SW 1271 (cell line): ENCODE measurements around the gene KCNG2.

ENCODE experiments used
- DNase-seq, 2 experiments: peaks; one replicate each; lab custom pipeline; 2025; lab: John Stamatoyannopoulos, UW

The KCNG2 gene

DNA sequence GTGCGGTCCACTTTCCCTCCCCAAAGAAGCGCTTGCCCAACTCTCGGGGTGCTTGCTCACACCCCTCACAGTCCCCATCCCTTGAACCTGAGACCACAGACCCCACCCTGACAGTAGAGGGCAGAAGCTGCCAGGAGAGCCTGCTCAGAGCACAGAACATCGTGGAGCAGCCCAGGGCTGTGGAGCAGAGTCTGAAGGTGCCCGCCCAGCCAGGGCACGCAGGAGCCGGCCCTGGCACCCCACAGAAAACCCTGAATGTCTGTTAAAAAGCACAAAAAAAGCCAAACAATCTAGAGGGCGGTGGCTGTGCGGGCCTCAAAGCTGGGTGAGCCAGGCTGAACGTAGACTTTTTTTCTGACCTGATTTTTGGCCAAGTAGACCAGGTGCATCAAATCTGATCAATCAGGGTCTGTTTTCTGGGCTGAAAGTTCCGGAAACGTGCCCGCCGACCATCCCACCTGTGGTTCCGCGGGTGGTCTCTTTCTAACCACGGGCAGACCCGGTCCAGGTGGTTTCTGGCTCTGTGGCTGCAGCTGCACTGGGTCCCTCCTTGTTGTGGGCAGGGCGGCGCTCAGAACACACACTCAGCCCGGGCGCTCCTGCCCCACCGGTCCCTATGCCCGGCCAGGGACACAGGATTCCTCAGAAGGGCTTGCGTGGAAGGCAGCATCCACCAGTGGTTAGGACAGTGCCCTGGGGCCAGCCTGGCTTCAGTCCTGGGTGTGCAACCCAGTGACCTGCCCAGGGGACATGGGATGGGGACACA lies 87.4 kb downstream of the KCNG2 start:
- DNase-seq, result no peak

DNA sequence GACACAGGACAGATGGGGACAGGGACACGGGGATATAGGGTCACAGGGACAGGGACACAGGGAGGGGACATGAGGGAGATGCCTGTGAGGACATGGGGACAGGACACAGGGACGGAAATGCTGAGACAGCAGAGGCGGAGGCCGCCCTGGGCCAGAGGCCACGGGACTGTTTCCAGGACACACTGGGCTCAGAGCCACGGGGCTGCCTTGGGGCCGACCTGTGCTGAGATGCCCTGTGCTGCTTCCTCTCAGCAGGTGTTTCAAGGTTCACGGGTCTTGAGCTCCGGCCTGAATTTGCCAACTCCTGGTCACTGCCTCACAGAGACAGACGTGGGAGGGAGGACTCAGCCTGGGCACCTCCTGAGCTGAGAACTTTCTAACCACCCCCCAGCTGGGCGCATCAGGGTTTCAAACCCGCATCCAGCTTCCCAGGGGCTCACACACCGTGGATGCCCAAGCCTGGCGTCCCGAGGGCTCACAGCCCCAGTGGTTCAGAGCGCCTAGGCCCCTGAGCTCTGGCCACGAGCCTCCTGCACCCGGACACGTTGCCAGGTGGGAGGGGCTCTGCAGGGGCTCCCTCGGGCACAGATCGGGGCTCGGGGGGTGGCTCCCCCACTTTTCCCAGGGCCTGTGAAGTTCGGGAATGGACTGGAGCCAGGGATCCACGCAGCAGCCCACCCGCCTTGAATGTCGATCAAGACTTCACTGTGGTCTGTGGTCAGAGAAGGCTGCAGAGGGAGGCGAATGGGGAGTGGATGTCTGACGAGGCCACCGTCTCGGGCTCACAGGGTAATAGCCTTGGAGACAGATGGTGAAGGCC lies 89.7 kb downstream of the KCNG2 start:
- DNase-seq, result no peak

DNA sequence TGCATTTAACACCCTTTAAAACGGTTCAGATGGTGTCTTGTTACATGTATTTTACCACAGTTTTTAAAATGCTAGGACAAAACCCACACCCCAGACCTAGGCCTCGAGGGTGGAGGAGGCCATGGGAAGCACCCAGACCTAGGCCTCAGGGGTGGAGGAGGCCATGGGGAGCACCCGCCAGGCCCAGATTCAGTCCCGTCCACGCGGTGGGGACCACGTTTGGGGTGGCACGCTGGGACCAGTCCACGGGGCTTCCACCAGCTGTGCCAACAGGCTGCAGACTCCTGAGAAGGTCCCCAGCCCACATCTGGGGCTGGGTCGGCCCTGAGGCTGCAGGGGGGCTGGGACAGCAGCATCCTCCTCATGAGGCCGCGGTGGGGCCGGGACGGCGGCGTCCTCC lies 90.3 kb downstream of the KCNG2 start:
- no peak for DNase-seq

DNA sequence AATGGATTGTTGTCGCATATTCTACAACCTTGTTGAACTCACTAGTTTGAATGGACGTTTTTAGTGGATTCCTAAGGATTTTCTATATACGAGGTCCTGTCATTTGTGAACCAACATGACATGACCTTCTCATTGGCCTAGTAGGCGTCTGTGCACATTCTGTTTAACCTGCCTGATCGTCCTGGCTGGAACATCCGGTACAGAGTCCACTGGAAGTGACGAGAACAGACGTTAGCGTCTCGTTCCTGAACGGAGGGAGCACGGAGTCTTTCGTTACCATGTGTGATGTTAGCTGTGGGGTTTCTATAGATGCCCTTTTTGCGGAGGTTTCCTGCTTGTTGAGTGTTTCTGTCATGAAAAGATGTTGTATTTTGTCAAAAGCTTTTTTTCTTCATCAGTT lies 91.8 kb downstream of the KCNG2 start:
- no peak for DNase-seq

DNA sequence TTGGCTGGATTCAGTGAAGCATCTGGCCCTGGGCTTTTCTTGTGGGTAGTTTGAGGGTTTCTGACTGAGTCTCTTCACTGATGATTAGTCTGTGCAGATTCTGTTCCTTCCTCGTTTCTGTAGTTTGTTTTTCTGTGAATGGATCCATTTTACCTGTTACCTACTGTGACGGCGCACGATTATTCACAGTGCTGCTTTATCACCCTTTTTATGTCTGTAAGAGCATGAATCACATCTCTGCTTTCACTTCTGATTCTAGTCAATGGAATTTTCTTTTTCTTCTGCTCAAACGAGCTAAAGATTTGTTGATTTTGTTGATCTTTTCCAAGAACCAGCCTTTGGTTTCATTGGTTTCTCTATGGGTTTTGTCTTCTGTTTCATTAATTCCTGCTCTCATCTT lies 92.9 kb downstream of the KCNG2 start:
- DNase-seq, result no peak

DNA sequence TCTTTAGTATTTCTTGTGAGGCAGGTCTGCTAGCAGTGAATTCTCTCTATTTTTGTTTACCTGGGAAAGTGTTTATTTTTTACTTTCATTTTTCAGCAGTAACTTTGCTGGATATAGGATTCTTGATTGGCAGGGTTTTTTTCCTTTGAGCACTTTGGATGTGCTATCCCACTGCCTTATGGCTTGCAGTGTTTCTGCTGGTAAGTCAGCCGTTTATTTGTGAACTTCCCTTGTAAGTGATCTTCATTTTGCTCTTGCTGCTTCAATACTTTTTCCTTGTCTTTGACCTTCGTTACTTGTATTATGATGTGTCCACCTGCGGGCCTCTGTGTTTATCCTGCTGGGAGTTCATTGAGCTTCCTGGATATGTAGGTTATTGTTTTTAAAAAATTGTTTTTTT lies 99.0 kb downstream of the KCNG2 start:
- DNase-seq, result no peak

DNA sequence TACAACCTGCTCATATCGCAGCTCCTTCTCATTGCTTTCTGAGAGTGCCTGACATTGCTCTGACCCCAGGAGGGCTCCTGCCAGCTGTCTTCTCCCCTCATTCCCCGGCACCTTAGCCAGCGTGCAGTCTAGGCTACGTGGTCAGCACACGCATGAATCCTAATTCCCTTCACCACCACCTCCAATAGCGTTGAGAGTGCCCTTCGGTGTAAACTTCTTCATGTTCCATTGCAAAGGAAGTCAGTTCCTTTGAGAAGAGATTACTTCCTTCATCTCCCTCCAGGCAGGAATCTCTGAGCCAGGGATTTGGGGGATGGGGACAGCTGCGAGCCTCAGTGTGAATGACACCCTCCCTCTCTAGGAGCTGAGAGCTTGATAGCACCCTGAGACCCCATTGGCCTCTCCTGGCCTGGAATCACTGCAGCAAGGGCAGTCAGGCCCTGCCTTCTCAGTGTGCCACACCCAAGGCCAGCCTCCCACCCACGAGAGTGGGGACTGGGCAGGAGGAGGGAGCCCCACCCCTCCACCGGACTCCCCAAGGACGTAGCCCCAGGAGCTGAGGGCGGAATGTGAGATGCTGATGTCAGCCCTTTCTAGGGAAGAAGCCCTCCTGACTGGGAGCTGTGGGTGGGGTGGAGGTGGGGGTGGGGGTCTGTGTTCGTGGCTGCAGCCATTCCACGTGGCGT lies 100.3 kb downstream of the KCNG2 start:
- no peak for DNase-seq

DNA sequence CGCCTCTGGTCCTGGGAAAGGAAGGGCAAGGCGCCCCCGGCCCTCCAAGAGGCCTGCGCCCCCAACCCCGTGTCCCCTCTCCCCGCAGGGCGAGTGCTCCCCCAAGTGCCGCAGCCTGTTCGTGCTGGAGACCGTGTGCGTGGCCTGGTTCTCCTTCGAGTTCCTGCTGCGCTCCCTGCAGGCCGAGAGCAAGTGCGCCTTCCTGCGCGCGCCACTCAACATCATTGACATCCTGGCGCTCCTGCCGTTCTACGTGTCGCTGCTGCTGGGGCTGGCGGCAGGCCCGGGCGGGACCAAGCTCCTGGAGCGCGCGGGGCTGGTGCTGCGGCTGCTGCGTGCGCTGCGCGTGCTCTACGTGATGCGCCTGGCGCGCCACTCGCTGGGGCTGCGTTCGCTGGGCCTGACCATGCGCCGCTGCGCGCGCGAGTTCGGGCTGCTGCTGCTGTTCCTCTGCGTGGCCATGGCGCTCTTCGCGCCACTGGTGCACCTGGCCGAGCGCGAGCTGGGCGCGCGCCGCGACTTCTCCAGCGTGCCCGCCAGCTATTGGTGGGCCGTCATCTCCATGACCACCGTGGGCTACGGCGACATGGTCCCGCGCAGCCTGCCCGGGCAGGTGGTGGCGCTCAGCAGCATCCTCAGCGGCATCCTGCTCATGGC lies 101.3 kb downstream of the KCNG2 start:
- DNase-seq, result no peak

DNA sequence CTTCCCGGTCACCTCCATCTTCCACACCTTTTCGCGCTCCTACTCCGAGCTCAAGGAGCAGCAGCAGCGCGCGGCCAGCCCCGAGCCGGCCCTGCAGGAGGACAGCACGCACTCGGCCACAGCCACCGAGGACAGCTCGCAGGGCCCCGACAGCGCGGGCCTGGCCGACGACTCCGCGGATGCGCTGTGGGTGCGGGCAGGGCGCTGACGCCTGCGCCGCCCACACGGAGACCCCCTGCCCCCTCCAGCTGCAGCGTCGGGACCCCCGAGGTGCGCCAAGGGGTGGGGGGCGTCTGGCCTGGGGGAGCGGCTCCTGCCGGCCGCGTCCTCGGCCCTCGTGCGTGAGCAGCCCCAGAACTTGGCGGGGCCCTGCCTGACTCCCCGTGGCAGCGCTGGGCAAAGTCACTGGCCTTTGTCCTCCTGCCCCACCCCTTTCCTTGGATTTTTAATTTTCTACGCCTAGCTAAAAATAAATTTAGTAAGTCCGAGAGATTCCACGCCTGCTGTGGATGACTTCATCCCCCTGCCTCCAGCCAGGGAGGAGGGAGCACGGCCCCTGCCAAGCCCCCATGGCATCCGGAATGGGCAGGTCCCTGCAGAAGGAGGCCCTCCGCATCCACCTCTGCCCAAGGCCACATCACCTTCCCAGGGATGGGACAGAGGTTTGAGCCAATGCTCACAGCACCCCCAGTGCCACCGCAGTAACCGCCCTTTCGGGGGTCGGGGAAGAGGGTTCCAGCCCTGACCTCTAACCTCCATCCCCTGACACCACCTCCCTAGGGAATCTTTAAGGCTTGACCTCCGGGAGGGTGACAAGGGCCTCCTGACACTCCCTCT lies 102.1 kb downstream of the KCNG2 start:
- no peak for DNase-seq

DNA sequence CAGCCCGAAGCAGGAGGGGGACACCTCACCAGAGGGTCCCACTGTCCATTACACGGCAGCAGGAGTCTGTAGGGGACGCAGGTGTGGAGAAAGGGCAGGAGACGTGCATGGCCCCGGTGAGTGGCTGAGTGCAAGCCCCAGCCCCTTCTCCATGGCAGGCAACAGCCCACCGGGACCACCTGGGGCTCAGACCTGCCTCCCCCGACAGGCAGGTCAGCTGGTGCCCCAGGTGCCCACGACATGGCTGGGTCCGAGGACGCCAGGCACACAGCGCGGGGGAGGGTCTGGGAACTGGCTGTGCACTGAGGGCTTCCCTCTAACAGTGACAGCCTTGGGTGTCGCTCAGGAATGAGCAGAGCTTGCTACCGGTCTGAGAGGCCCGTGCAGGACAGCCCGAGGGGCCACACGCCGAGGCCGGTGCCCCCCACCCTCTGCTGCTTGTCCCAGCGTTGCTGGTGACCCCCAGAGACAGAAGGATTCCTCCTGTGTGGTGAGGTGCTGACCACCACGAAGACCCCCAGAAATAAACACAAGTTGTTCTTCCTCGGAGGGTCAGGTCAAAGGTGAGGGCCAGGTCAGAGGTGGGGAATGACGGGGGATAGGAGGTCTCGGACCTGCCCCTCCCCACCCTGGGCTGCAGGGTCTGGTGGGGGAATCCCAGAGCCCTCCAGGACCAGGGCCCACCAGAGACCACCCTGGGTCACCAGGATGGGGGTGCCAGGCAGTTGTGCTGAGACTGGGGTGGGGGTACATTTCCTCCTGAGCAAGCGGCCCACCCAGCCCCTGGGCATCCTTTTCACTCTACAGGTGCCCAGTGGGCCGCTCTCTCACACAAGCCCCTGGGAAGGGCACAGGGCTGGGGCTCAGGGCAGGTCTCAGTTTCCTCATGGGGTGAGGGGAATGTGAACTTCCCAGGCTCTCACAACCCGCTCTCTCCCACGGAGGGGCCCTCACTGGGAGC lies 103.2 kb downstream of the KCNG2 start:
- no peak for DNase-seq

DNA sequence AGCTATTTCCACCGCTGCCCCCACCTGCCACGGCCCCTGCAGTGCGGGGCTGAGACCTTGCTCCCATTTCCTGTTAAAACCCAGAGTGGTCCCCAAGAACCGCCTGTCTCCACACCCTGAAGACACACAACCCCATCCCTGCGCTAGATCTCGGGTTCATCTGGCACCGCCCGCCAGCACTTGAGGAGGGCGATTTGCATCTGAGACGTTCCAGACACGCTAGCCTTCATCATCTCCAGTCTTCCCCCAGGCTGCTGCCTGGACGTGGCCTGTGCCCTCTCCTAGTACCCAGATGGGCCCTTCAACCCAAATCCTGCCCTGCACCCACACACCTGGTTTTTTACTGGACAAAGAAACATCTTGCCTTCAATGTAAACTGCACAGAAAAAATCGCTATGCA lies 103.9 kb downstream of the KCNG2 start:
- DNase-seq, result no peak

DNA sequence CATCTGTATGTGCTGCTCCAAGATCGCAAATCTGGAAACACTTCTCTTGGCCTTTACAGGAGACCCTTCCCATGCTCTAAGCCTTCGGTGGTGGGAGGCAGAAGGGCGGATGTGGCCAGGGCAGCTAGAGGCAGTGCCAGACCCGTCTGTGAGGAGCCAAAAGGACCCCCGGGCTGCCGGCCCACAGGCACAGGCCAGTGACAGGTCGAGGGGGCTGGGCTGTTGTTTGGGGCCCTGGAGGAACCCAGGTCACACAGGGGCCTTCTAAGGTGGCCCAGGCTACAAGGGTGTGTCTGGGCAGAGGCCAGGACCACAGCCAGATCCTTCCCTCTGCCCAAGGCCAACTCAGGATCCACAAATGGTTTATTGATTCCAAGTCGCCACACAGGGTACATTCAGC lies 104.3 kb downstream of the KCNG2 start:
- no peak for DNase-seq

DNA sequence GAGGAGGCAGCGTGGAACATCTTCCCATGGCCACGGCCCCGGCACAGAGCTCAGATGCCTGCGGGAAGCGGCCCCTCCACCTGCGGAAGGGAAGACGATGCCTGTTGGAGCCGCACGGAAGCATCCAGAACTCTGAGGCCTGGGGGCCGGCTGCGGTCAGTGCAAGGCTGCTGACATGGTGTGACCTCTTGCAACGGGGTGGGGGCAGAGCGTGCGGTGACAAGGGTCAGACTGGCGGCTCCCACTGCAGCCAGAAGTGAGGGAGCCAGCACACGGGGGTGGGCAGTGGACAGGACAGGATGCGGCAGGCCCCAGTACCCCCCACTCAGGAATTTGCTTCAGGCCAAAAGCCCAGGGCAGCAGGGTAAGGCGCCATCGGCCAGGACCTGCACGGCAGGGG lies 104.9 kb downstream of the KCNG2 start:
- no peak for DNase-seq

DNA sequence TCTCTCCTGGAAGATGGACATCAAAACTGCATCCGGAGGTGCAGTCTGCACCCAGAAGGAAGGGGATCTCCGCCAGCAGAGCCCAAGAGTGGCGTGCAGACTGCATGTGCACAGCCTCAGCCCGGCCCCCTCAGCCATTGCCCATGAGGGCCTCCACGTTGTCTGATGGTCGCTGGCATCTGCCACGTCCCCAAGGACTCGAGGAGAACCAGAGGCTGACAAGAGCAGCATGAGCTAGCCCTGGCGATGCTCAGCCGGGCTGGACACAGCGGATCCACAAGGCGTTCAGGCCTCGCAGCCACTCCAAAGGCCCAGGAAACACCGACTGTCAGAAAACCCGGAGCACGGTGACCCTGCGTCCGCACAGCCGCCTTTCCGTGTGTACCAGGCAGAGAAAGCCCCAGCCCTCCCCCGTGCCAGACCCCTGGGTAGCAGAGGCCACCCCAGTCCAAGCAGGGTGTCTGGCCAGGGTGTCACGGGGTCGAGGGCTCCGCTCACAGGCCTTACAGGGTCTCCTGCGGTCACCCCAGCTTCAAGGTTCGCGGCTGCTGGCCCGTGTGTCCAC lies 105.4 kb downstream of the KCNG2 start:
- no peak for DNase-seq

DNA sequence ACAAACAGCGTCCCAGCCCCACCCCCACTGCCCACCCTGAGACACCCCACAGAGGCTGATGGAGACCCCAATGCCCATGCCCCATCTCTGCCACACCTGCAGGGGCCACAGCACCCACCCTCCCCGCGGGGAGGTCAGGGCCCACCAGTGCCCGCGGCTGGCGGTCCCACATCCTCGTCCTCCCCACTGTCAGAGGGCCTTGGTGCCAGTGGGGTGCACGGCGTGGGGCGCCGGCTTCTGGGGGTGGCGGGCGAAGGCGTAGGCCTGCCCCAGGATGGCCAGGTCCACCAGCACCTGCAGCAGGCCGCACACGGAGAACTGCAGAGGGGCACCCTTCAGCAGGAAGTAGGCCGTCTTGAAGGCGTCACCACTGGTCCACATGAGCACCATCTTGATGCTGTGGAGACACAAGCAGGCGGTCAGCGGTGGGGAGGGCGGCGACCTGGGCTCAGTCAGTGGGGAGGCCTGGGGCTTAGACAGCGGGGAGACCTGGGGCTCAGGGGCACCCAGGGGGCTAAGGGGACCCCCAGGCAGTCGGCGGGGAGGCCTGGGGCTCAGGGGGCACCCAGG lies 106.1 kb downstream of the KCNG2 start:
- DNase-seq, result no peak

DNA sequence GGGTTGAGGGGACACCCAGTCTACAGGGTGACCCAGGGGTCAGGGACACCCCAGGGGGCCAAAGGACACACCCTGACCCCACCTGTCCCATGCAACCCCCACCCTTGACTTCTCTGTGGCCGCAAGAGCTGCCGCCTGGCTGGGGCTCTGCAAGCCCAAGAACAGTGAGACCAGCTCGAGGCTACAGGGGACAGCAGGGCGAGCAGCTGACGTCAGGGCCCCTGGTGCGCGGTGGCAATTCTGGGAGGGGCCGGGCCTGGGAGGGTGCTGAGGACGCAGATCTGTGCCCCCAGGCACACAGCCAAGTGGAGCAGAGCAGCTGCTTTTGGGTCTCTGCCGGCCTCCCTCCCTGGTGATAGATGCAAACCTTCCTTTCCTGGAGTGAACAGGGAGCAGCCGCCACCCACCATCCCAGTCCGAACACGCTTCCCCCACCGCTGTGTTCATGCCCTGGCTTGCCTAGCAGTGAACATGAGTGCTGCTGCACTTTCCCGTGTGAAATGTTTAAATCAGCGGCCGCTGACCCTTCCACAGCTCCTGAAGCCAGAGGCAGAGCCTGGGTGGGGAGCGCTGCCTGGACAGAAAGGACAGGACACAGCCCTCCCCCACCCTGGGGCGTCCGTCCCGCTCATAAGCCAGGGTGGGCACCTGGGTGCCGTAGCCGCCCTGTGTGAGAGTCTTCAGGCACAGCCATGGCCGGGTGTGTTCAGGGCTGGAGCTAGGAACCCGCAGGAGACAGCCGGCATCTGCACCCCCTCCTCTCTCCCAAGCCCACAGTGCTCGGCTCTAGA lies 106.8 kb downstream of the KCNG2 start:
- no peak for DNase-seq

DNA sequence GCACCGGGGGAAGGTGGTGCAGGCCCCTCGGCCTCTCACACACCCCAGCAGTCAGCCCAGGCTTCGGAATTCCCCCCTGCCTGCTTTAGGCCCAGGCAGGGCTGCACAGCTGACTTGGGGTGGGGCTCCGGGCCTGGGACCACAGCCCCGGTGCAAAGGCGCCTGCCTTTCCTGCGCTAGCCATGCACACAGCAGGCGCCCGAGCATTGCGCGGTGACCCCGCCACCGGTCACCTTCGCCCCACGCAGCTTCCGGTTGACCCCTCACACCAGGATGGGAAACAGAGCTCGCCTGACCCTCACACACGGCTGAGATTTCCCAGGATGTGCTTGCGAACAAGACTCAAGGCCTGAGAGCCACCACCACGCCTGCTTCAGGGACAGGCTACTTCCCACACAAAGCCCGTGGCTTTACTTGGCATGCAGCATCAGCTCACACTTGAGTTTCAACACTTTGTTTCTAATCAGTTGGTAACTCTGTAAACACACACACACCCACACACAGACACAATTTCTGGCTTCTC lies 107.7 kb downstream of the KCNG2 start:
- no peak for DNase-seq

DNA sequence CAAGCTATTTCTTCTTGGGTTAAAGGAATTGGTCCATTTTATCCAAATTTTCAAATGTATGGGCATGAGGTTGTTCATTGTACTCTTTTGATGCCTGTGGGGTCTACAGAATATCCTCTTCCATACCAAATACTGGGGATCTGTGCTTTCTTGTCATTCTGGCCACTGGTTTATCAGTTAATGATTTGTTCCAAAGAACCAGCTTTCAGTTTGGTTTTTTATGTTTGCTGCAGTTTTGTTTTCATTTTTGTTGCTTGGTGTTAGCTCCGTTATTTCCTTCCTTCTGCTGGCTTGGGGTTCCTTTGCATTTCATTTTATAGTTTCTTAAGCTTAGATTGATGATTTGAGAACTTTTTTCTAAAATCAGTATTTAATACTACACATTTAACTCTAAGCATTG lies 108.3 kb downstream of the KCNG2 start:
- no peak for DNase-seq

DNA sequence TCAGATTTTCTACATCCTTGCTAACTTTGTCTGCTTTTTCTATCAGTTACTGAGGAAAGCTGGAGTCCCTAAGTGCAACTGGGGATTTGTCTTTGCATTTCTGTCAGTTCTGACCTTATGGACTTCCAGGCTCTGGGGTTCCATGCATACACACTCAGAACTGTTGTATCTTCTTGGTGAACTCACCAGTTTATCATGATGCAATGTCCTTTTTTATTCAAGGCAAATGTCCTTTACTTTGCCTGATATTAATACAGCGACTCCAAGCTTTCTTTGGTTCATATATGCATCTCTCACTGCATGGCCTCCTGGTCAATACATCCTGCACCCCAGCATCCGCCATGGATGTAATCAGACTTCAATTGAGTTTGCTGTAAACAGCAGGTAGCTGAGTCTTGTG lies 109.0 kb downstream of the KCNG2 start:
- DNase-seq, result no peak
